Stimulated activated CD4-positive, alpha-beta T cell treated with anti-CD3 and anti-CD28 coated beads, Interleukin-2, amount 100 ng/mL, for 4 hours (primary cell): ENCODE results near the gene TSR1.

Experiments
- DNase-seq: peaks from one replicate; pipeline ENCODE4 v3.0.0-alpha.2; 2020; ENCODE audit warnings: low read depth

TSR1 gene

GRCh38 chr17:2336215-2336851, at the start of gene TSR1:
Gene TSR1, minus strand, starts transcription at chr17:2336457. Its CDS starts 30 bp downstream, at chr17:2336427.
- DNase-seq: peak; percentile 85

GRCh38 chr17:2385240-2386210, 49.3 kb upstream of the TSR1 start:
- no peak for DNase-seq

- DNase-seq: no peak
These were observed 48.3 kb upstream of the TSR1 start for GRCh38 chr17:2384439-2385127.

GRCh38 chr17:2383628-2384167, 47.4 kb upstream of the TSR1 start:
- DNase-seq: no peak

- DNase-seq: no peak
These were observed 44.8 kb upstream of the TSR1 start for GRCh38 chr17:2380950-2381649.

- no peak for DNase-seq
These were observed 44.1 kb upstream of the TSR1 start for GRCh38 chr17:2380226-2380922.

GRCh38 chr17:2379489-2380225, 43.4 kb upstream of the TSR1 start:
- DNase-seq: no peak

GRCh38 chr17:2378905-2379304, 42.6 kb upstream of the TSR1 start:
- no peak for DNase-seq

- no peak for DNase-seq
These were observed 41.4 kb upstream of the TSR1 start for GRCh38 chr17:2377659-2378058.

- no peak for DNase-seq
These were observed 39.9 kb upstream of the TSR1 start for GRCh38 chr17:2376107-2376506.

- no peak for DNase-seq
These were observed 39.1 kb upstream of the TSR1 start for GRCh38 chr17:2375406-2375805.

GRCh38 chr17:2374549-2375285, 38.5 kb upstream of the TSR1 start:
- DNase-seq: no peak

GRCh38 chr17:2373179-2373578, 36.9 kb upstream of the TSR1 start:
- no peak for DNase-seq

GRCh38 chr17:2372681-2373080, 36.4 kb upstream of the TSR1 start:
- no peak for DNase-seq

GRCh38 chr17:2372180-2372579, 35.9 kb upstream of the TSR1 start:
- DNase-seq: no peak

GRCh38 chr17:2371183-2372130, 35.2 kb upstream of the TSR1 start:
- DNase-seq: no peak

- no peak for DNase-seq
These were observed 33.9 kb upstream of the TSR1 start for GRCh38 chr17:2370211-2370589.

- no peak for DNase-seq
These were observed 33.4 kb upstream of the TSR1 start for GRCh38 chr17:2369551-2370210.
